GM19328 (cell line): Measurements from ENCODE around the gene OR4X1.
"Not testable (repeated sequence)": the region's sequence is repeated elsewhere in the genome, so short reads cannot be mapped to it uniquely, and the experiment has no call there.

ENCODE experiments used
- ATAC-seq: cut with Tn5 transposase; IDR thresholded peaks from one replicate; pipeline ENCODE4 v1.9.1; 2021; ENCODE audit warnings: mild to moderate bottlenecking, moderate library complexity; ENCODE audit not compliant: unreplicated experiment

Gene OR4X1

GRCh38 chr11:48263423-48263911 is at the start of gene OR4X1:
OR4X1 (plus strand) TSS chr11:48263861; CDS start chr11:48263861, 0 bp downstream.
- no peak for ATAC-seq

- ATAC-seq: no peak
Observed at GRCh38 chr11:48216510-48216909, 47.2 kb upstream of the OR4X1 start, which contains the start of gene OR4B1. OR4B1 (plus strand) TSS chr11:48216810; CDS start chr11:48216810, 0 bp downstream.

GRCh38 chr11:48228761-48229160 is 34.9 kb upstream of the OR4X1 start:
- ATAC-seq: no peak

- ATAC-seq: not testable (repeated sequence)
Observed at GRCh38 chr11:48230057-48230456, 33.6 kb upstream of the OR4X1 start.

GRCh38 chr11:48237727-48238126 is 25.9 kb upstream of the OR4X1 start:
- ATAC-seq: no peak

GRCh38 chr11:48242501-48242900 is 21.2 kb upstream of the OR4X1 start:
- ATAC-seq: no peak

GRCh38 chr11:48244804-48245203 is 18.9 kb upstream of the OR4X1 start, which contains the start of gene OR4X2:
OR4X2 (plus strand) TSS chr11:48245104; CDS start chr11:48245104, 0 bp downstream.
- ATAC-seq: no peak

GRCh38 chr11:48248902-48249301 is 14.8 kb upstream of the OR4X1 start:
- ATAC-seq: no peak

GRCh38 chr11:48261600-48261999 is 2.1 kb upstream of the OR4X1 start:
- no peak for ATAC-seq

- ATAC-seq: no peak
Observed at GRCh38 chr11:48270621-48271020, 7.0 kb downstream of the OR4X1 start.

- ATAC-seq: no peak
Observed at GRCh38 chr11:48272606-48273005, 8.9 kb downstream of the OR4X1 start.

- ATAC-seq: no peak
Observed at GRCh38 chr11:48305923-48306322, 42.3 kb downstream of the OR4X1 start, which contains the start of gene OR4S1. OR4S1 (plus strand) TSS chr11:48306223; CDS start chr11:48306223, 0 bp downstream.

- peak; percentile 86 for ATAC-seq
Observed at GRCh38 chr11:48307760-48308386, 44.2 kb downstream of the OR4X1 start.

GRCh38 chr11:48313590-48313989 is 49.9 kb downstream of the OR4X1 start:
- ATAC-seq: not testable (repeated sequence)
